HG03342 (cell line): Measurements from ENCODE around the gene RPL19.
A peak's percentile ranks its signal among the peaks of the same experiment; 100 is the strongest.

ENCODE experiments used
- ATAC-seq: cut with Tn5 transposase; IDR thresholded peaks from one replicate; pipeline ENCODE4 v1.9.1; 2021; ENCODE audit warnings: mild to moderate bottlenecking, moderate library complexity; ENCODE audit not compliant: unreplicated experiment

Gene RPL19

GRCh38 chr17:39222866-39223834 is 23.1 kb downstream of the RPL19 start:
- ATAC-seq, result no peak

DNA sequence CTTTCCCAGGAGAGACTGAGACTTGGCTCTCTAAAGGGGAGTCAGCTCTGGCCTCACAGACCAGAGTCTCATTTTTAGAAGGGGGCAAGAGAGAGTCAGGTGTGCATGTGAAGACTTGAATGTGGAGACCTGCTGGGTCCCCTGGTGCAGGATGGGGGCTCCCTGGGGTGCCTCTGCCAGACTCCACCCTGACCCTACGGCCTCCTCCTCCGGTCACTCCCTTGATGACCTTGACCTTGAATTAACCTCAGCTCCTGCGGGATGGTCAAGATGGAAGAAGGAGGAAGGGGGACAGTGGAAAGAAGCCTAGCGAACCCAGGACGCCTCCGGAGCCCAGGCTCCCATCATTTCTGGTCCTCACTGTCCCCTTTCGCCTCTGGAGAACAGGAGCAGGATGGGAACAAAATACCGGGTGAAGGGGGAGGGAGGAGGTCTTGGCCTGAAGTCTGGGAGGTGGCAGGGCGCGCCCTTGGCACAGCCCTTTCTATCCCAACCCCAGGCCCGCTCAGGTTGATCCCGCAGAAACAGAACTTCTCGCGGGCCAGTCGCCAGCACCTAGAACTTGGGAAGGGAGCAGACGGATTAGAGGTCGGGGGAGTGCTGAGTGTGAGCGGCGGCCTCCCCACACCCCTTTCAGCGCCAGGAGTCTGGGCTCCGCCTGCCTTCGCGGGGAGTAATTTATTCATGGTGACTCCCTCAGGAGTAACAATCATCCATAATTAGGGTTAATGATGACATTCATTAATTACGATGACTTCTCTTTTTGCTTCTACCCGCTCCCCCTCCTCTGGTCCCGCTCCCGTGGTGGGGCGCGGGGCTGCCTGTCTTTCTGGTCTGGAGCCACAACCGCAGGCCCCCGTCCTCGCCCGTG is 24.1 kb downstream of the RPL19 start:
- ATAC-seq, result no peak

DNA sequence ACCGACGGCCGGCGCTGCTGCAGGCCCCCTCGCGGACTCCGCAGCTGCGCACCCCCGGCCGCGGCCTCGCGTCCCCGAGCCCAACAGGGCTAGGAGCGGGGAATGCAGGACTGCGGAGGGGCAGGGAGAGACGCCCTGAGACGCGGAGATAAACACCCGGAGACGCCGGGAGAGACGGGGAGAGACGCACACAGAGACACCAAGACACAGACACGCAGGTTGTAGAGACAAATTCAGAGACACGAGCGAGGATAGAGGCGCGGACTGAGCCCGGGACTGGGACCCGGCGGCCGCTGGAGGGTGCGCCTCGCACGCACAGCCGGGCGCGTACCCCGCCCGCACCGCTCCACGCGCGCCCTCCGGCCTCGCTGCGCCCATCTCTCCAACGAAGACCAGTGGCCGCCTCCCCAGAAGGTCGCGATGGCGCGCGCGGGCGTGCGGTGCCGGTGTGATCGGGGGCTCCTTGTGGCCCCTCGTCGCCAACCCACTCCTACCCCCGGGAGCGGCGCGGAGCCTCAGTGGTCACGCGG is 24.8 kb downstream of the RPL19 start:
- ATAC-seq, result no peak

- ATAC-seq, result no peak
Measured at GRCh38 chr17:39225308-39225958, 25.4 kb downstream of the RPL19 start, which contains the start of gene STAC2. Gene STAC2, minus strand, starts transcription at chr17:39225945. Its CDS starts 443 bp downstream, at chr17:39225502.

- ATAC-seq, result no peak
Measured at GRCh38 chr17:39225959-39226683, 26.0 kb downstream of the RPL19 start.

GRCh38 chr17:39227364-39227919 is 27.4 kb downstream of the RPL19 start:
- no peak for ATAC-seq

DNA sequence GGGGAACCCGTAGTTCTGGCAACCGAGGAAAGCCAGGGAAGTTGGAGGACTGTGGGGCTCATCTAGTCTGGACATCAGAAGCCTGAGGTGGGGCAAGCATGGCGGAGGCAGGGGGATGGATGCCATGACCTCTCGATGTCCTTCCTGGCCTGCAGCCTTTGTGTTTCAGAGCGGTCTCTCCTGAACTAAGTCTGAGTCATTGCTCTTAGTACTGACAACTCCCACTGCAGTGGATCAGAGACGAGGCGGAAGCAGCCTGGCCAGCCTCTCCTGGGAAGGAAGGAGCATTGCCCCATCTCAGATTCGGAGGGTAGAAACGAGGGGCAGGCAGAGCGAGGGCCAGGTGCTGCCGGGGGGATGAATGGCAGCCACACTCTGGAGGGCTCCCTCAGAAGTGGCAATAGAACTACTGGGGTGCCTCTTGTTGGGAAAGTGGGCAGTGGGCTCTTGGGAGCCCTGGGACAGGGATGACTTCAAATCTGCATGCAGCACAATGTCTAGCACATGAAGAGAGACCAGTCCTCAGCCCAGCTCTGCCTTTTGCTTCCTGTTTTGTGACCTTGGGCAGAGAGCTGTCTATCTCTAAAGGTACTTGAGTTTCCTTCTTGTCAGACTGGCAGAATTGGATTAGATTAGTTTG is 29.3 kb downstream of the RPL19 start:
- no peak for ATAC-seq

DNA sequence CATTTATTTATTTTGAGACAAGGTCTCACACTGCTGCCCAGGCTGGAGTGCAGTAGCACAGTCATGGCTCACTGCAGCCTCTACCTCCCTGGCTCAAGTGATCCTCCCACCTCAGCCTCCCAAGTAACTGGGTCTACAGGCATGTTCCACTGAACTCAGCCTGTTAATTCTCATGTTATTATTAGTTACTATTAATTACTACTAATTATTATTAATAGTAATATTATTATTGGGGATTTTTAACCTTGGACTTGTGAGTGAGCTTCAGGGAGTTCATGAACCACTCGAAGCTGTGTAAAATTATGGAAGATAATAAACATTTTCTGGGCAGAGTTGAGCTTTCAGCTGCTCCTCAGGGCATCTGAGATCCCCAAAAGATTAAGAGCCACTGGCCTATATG is 30.3 kb downstream of the RPL19 start:
- no peak for ATAC-seq

- ATAC-seq, result no peak
Measured at GRCh38 chr17:39231091-39231561, 31.0 kb downstream of the RPL19 start.

DNA sequence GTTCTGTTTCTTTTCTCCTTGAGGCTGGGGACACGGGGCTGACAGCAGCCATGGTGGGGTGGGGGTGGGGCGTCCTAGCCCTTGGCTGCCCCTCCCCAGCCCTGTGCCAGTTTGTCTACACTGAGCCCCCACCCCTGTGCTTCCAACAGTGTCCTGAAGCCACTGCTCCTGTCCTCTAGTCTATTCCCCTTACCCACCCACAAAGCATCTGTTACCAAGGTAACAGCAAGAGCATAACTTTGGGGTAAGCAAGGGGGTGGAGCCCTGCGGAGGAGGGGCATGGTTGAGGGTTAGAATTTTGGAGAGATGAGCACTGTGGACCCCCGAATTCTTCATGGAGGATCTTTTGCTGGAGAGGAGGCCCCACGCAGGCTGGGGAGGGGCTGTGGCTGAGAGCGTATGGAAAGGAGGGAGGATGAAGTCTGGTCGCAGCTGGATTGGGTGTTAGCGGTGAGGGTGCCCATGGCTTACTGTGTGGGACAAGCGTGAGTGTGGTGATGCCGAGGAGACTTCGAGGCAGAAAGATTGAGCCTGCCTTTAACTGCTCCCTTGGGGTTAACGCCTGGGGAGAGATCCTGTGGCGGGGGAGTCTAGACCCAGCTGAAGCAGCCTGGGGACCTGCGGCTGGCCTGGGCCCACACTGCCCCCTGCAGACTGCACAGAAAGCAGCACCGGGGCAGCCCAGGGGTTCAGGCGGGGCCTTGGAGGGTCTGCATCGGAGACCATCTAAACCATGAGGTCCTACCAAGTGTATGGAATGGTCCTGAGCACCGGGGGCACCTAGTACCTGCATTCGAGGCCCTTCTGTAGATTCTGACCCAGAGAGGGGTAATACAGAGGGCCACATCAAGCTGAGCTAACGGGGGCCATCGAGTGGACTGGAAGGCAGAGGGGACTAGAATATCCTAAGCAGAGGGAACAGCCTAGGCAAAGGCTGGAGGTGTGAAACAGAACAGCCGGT is 31.8 kb downstream of the RPL19 start:
- peak; percentile 43 for ATAC-seq

DNA sequence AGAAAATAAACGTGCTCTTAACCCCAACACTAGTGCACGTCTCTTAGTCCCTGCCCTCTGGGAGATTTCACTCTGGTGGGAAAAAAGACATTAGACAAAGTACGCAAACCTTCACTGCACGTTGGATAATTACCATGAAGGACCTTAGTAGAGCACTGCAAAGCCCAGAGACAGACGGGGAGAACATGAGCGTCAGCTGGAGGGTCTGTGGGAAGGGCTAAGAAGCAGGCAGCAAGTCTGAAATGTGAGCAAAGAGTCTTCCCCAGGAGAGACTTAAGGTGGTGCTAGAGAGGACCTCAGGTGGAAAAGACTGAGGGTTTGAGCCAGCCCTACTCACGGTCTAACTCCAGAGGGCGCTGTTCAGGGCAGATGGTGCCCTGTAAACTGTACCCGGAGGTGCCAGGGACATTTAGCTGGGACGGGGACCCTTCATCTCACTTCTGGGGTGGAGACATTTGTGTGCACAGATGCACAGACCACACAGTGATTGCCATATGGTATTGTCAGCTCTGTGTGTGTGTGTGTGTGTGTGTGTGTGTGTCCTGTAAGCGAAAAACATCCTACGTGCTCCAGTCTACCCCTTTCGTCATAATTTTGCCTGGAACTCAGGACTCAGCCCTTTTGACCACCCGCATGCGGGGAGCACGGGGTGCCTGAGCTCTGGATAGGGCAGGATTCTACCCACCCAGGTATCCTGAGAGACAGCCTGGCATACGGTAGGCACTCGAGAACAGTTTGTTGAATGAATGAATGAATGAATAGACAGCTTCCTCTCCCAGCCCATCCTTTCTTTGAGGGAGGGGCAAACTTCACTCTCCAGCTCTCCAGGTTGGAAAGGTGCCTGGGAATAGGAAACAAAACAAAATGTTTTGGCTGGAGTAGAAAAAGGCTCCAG is 35.7 kb downstream of the RPL19 start:
- ATAC-seq, result peak; percentile 53

DNA sequence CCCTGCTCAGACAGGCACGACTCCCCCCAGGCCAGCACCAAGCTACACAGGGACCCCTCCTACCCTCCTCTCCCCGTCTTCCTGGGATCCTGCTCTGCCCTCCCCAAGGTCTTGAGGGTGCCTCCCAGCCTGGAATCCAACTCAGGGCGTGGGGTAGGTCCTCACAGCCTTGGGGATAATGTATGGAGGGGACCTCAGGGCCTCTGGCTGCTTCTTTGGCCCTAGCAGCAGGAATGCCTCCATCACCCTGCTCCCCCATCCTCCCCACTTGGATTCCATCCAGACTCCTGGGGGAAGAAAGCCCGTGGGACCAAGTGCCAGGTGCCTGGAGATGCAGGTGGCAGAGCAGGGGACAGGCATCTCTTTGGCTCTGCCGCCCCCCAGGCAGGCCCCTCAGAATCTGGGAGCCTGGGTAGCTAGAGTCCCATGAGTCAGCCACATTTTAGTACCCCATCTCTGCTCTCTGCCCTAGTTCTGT is 36.4 kb downstream of the RPL19 start:
- ATAC-seq, result no peak

- no peak for ATAC-seq
Measured at GRCh38 chr17:39236981-39237441, 36.9 kb downstream of the RPL19 start.

DNA sequence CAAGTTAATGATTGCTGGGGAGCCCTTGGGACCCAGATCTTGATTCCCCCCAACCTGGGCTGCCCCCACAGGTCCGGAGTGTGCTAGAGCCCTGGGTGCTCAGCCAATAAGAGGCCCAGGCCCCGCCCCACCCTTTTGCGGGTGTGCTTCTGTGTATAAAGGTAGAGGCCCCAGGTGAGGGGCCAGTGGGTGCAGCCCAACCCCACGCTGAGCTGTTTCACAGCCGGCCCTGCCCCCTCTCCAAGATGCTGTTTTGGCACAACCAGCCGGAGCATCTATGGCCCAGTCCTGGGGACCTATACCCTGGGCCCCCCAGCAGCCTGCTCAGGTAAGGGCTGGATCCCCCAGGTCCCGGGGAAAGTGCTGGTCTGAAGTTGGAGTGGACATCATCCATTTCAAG is 37.5 kb downstream of the RPL19 start:
- ATAC-seq, result no peak

DNA sequence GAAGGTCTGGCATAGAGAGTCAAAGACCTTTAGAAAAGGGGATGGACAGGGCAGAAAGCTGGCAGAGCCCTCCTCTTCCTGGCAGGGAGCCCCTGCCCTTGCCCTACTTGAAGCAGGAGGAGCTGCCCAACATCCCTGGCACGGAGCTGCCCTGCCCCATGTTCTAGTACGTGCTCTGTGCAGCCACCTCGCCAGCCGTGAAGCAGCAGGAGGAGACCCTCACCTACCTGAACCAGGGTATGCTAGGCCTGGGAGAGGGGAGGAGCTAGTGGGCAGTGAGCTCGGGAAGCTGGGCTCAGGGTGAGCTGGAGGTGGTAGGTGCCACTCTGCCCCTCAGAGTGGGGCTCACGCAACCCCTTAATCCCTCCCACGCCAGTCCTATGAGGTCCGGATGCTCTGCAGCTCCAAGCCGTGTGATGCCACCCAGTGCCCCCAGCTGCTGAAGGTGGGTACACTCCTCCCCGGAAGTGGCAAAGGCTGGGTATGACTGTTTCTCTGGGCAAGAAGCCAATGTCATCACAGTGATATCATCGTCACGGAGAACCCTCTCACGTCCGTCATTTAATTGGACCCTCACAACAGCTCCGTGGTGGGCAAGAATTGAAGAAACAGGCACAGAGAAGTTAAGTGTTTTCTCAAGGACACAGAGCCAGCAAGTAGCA is 38.4 kb downstream of the RPL19 start:
- no peak for ATAC-seq

DNA sequence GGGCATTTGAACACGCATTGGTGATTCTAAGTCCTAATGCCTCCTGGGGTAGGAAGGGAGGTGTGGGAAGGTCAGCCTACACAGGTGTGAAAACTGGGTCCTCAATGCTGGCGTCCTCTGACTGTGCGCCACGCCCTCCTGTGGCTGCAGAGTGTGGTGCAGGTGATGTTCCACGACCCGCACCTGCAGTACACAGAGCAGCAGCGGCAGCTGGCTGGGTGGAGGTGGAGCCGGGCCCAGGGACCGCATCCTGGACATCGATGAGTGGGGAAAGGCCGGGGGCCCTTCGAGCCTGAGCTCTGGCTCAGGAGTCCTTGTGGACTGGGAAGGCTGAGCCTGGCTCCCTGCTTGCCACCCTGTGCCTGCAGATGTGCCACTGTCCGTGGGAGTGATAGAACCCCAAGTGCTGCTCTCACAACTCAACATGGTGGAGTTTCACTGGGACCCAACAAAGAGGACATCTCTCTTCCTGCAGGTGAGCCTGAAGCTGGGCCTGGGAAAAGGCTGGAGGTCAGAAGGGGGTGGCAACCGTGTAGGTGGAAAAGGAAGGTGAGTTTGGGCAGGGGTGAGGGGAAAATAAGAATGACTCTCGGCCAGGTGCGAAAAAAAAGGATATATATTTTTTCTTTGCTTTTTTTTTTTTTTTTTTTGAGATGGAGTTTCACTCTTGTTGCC is 39.7 kb downstream of the RPL19 start:
- ATAC-seq, result no peak
